Left ventricle myocardium superior (tissue), 1 donor: ENCODE measurements around the gene PRSS8. TPM values are rescaled to one million over a fixed set of nuclear protein-coding genes. Genes with fewer than 3 reads are reported as not detected.

Experiments used
- ATAC-seq: fragments of 200-7000 bp; cut with Tn5 transposase; one replicate; pipeline ENCODE4 v1.9.1; 2020; ENCODE audit warnings: mild to moderate bottlenecking, moderate library complexity
- DNase-seq: peaks from one replicate; pipeline ENCODE4 v3.0.0-alpha.2; 2020
- intact Hi-C: fragments of 100-400 bp; cut with micrococcal nuclease; formaldehyde crosslinking; loops from one replicate; pipeline ENCODE4 v1.11.0; 2022
- total RNA-seq: library from RNA; stranded (reverse); fragmentation: NEBNext Ultra II Directional; extraction: Animal tissue kit (Norgen Biotek cat#: 25700); gene quantifications from one replicate; pipeline ENCODE4 v1.2.1, GENCODE V29; 2021
- donor health status: DM: no; HTN: yes; CAD: no; lungs with severe emphysema.

The PRSS8 gene
- total RNA-seq, 1 donor from 2014 or later = not detected

GRCh38 chr16:31087481-31087880 lies 48.0 kb downstream of the PRSS8 start:
- ATAC-seq (no peak), DNase-seq (no peak)
- intact Hi-C loops = no loop called here

DNA sequence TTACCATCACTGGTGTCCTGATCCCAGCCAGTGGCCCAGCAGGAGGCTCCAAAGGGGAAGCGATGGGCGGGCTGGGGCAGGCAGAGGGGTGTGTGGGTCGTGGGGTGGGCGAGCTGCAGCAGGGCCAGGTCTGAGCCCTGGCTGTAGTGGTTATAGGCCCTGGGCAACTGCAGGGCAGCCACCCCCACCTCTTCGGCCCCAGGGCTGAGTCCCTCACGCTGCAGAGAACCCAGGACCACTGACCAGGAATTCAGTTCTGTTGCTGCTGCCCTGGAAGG lies 49.0 kb downstream of the PRSS8 start:
- DNase-seq = no peak
- intact Hi-C loops = no loop called here
- no peak for ATAC-seq

- intact Hi-C loops = no loop called here
- no peak for ATAC-seq
- no peak for DNase-seq
Observed at GRCh38 chr16:31085873-31086628, 49.5 kb downstream of the PRSS8 start.

DNA sequence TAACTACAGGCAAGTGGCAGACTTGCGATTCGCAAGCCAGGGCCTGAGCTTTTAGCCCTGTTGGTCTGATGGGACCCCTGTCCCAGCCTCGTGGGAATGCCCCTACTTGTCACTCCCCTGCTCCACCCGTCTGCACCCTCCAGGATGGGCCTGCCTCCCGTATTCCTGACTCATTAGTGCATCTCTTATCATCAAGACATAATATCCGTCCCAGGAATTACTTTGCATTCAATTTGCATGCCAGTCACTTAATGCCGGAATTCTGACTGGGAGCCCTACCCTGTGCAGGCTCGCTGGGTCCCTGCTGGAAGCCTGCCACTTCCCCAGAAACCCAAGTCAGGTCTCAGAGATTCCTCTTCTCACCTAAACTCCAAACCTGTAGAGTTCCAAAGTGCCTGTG lies 50.1 kb downstream of the PRSS8 start:
- ATAC-seq (no peak), DNase-seq (no peak)
- intact Hi-C loops = no loop called here

DNA sequence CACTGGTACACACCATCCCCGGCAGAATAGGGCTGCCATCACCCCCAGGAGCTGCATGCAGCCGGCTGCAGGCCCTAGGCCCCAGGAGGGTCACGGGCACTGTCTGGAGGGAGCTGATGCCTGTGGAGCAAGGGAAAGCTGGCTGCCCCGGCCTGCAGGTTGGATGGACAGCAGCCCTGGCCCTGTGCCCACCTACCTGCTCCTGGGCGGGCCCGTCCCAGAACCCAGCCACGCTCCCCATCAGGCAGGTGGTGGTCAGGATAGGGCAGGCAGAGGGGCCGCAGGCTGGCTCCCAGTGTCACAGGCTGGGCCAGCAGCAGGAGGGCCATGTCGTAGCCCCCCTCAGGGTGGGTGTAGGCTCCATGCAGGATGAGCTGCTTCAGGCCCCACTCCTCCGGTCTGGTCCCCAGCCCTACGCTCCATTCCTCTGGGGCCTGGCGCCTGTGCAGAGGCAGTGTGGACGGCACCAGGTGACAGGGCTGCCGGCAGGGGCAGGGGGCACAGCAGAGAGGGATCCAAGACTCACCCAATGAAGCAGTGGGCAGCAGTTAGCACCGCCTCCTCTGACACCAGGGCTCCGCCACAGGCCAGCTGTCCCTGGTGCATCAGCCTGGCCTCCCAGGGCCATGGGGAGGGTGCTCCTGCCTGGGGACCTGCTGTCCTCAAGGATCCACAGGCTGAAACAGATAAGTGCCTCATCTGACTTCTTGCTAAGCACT lies 50.8 kb downstream of the PRSS8 start:
- no peak for ATAC-seq
- no peak for DNase-seq

DNA sequence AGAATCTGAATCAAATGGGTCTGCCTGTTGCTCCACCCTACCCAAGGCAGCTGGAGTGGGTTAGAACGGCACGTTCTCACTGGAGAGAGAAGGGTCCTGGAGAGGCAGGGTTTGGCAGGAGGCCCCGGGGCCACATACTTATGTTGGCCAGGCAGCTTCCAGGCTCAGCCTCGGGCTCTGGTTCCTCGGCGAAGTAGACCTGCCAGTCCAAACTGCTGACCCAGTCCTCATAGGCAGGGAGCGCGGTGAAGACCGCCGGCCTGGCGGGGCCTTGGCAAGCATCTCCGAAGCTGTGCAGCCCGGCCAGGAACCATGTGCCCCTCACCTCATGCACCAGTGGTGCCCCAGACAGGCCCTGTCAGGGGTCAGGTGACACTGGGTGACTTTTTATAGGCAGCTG lies 51.5 kb downstream of the PRSS8 start:
- intact Hi-C loops = no loop called here
- no peak for DNase-seq
- ATAC-seq = no peak

More for the DNA sequence above, 50.8 kb downstream of the PRSS8 start:
- intact Hi-C loops = no loop called here

GRCh38 chr16:31083556-31083955 lies 52.0 kb downstream of the PRSS8 start:
- intact Hi-C loops = no loop called here
- ATAC-seq = no peak

GRCh38 chr16:31083081-31083480 lies 52.4 kb downstream of the PRSS8 start:
- intact Hi-C loops = no loop called here
- ATAC-seq (no peak), DNase-seq (no peak)

More at GRCh38 chr16:31083556-31083955, 52.0 kb downstream of the PRSS8 start:
- DNase-seq = no peak

DNA sequence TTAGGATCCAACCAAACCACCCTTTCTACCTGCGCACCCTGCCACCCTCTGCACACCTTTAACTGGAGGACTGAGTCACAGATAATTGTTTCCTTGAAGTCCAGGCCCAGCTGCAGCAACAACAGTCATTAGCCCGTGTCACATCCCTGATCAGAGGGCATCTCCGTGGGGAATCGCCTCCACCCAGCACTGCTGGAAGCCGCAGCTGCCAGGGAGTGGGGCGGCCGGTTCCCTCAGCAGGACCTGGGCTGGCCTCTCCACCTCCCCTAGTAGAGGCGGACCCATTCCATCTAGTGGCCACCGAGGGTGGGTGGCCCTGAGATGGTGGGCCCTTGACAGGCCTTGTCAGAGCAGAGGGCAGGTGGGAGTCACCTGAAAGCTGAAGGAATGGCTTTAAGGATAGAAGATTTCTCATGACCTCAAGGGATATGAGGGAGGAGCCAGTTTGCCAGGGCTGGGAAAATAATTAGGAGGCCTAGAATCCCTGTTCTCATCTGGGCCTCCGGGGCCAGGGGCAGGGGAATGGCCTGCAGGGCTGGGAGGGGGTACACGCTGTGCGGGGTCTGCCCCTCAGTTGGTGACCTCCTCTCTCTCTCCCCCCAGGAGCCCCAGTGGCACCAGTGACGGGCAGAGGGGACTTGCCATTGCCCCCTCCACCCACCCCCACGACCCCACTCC lies 53.0 kb downstream of the PRSS8 start:
- no peak for ATAC-seq
- DNase-seq = no peak
- intact Hi-C loops = no loop called here

Other genes with a start within 250 kb of the PRSS8 start
- gene BCL7C, start 241.7 kb downstream of the PRSS8 start, total RNA-seq = 29.6 TPM
- gene CTF1, start 239.1 kb downstream of the PRSS8 start, total RNA-seq = 7.5 TPM
- 5.7 TPM for gene FBXL19, start 212.2 kb downstream of the PRSS8 start, total RNA-seq
- 10.8 TPM for gene ORAI3, start 186.7 kb downstream of the PRSS8 start, total RNA-seq
- gene SETD1A, start 178.0 kb downstream of the PRSS8 start, total RNA-seq = 11.0 TPM
- gene HSD3B7, start 150.5 kb downstream of the PRSS8 start, total RNA-seq = 7.4 TPM
- 0.40 TPM for gene STX1B, start 125.1 kb downstream of the PRSS8 start, total RNA-seq
- 42.4 TPM for gene STX4, start 102.2 kb downstream of the PRSS8 start, total RNA-seq
- 3.9 TPM for gene ZNF668, start 61.5 kb downstream of the PRSS8 start, total RNA-seq
- 9.9 TPM for gene ZNF646, start 61.3 kb downstream of the PRSS8 start, total RNA-seq
- 0.87 TPM for gene PRSS53, start 46.8 kb downstream of the PRSS8 start, total RNA-seq
- gene VKORC1, start 40.9 kb downstream of the PRSS8 start, total RNA-seq = 39.9 TPM
- gene BCKDK, start 27.3 kb downstream of the PRSS8 start, total RNA-seq = 90.5 TPM
- gene KAT8, start 18.1 kb downstream of the PRSS8 start, total RNA-seq = 77.4 TPM
- gene PRSS36, start 14.3 kb upstream of the PRSS8 start, total RNA-seq = 2.7 TPM
- gene FUS, start 44.4 kb upstream of the PRSS8 start, total RNA-seq = 84.8 TPM
- gene PYCARD, start 67.0 kb upstream of the PRSS8 start, total RNA-seq = 7.4 TPM
- gene TRIM72, start 78.4 kb upstream of the PRSS8 start, total RNA-seq = 0.40 TPM
- gene PYDC1, start 81.4 kb upstream of the PRSS8 start, total RNA-seq = not detected
- 7.1 TPM for gene ITGAM, start 124.2 kb upstream of the PRSS8 start, total RNA-seq
- gene ITGAX, start 219.4 kb upstream of the PRSS8 start, total RNA-seq = 3.2 TPM